H1 (cell line): ENCODE data around the gene CFAP141. TPM values are rescaled to one million over a fixed set of nuclear protein-coding genes. Genes with fewer than 3 reads are reported as not detected.

Experiments
- CTCF ChIA-PET: fragments of 300-600 bp; sonication (Branson Sonifier 250); formaldehyde crosslinking; loops from one replicate; lab custom pipeline; 2021; ENCODE audit not compliant: partially characterized antibody; lab: Charles Lee
- POLR2A ChIA-PET: fragments of 300-600 bp; sonication (Branson Sonifier 250); formaldehyde crosslinking; loops from one replicate; lab custom pipeline; 2021; ENCODE audit warnings: inconsistent platforms; ENCODE audit not compliant: partially characterized antibody; lab: Charles Lee
- DNase-seq, 2 experiments: peaks; one replicate each; pipeline versions ENCODE4 v3.0.0 to v3.0.0-alpha.2; 2010 to 2022; ENCODE audit warnings: low spot score in 2 of 2, low read depth in 1 of 2, mixed read lengths in 1 of 2
- FAIRE-seq: peaks from 2 replicates; lab custom pipeline; 2011; peaks lifted over from hg19 to GRCh38; lab: Jason Lieb, UNC
- H2AFZ ChIP-seq: 2 replicates; pipeline ENCODE4 v1.8.1; 2012; ENCODE audit warnings: low read length, inconsistent platforms
- H2AK5ac ChIP-seq: 2 replicates; pipeline ENCODE4 v1.6.1; 2013; ENCODE audit warnings: low read depth, low read length
- H2BK120ac ChIP-seq: replicated peaks from 2 replicates; pipeline ENCODE3; 2013; ENCODE audit warnings: low read depth, low read length, inconsistent platforms
- H2BK12ac ChIP-seq: 2 replicates; pipeline ENCODE4 v1.6.1; 2013; ENCODE audit warnings: low read depth, low read length
- H2BK15ac ChIP-seq: 2 replicates; pipeline ENCODE4 v1.6.1; 2013; ENCODE audit warnings: low read length
- H2BK20ac ChIP-seq: 2 replicates; pipeline ENCODE4 v1.6.1; 2013; ENCODE audit warnings: low read length
- H2BK5ac ChIP-seq: 2 replicates; pipeline ENCODE4 v1.6.1; 2013; ENCODE audit warnings: low read depth, low read length
- H3K14ac ChIP-seq: 2 replicates; pipeline ENCODE4 v1.6.1; 2013; ENCODE audit warnings: inconsistent platforms; ENCODE audit not compliant: insufficient read length
- H3K18ac ChIP-seq: 2 replicates; pipeline ENCODE4 v1.6.1; 2013; ENCODE audit warnings: low read length; ENCODE audit errors: extremely low read depth
- H3K23ac ChIP-seq: 2 replicates; pipeline ENCODE4 v1.6.1; 2013; ENCODE audit warnings: inconsistent platforms; ENCODE audit not compliant: insufficient read length
- H3K23me2 ChIP-seq: 2 replicates; pipeline ENCODE4 v1.6.1; 2013; ENCODE audit warnings: low read depth, low read length
- H3K27ac ChIP-seq: 2 replicates; pipeline ENCODE4 v1.6.1; 2011; ENCODE audit warnings: low read depth, low read length, inconsistent platforms
- H3K27me3 ChIP-seq, 4 experiments: replicated peaks in 1 of 4; 1 replicate in 1 of 4; 2 replicates in 3 of 4; pipeline versions ENCODE4 v1.6.1 to v1.8.1; 2011 to 2013; ENCODE audit warnings: low read length in 3 of 4, mild to moderate bottlenecking in 3 of 4, inconsistent platforms in 2 of 4, mixed read lengths in 2 of 4, moderate library complexity in 1 of 4; ENCODE audit not compliant: control insufficient read depth in 3 of 4, insufficient read depth in 3 of 4; ENCODE audit errors: extremely low read depth in 1 of 4
- H3K36me3 ChIP-seq, 4 experiments: 2 replicates each; pipeline versions ENCODE4 v1.6.1 to v1.8.1; 2011 to 2013; ENCODE audit warnings: mild to moderate bottlenecking in 4 of 4, low read length in 3 of 4, moderate library complexity in 2 of 4, control low read depth in 1 of 4, inconsistent platforms in 1 of 4; ENCODE audit not compliant: insufficient read depth in 4 of 4, control insufficient read depth in 2 of 4
- H3K4ac ChIP-seq: replicated peaks from 2 replicates; pipeline ENCODE3; 2013; ENCODE audit warnings: low read length, low read depth, mixed read lengths, inconsistent platforms; ENCODE audit not compliant: insufficient read length
- H3K4me1 ChIP-seq, 4 experiments: replicated peaks in 1 of 4; 1 replicate in 1 of 4; 2 replicates in 3 of 4; pipeline versions ENCODE4 v1.6.1 to v1.8.1; 2011 to 2013; ENCODE audit warnings: low read length in 3 of 4, inconsistent platforms in 2 of 4, mixed read lengths in 1 of 4; ENCODE audit not compliant: insufficient read depth in 4 of 4, control insufficient read depth in 3 of 4
- H3K4me2 ChIP-seq, 2 experiments: 2 replicates each; pipeline versions ENCODE4 v1.6.1 to v1.8.1; 2011 to 2013; ENCODE audit warnings: low read depth in 2 of 2, low read length in 2 of 2, control low read depth in 1 of 2, inconsistent platforms in 1 of 2, mild to moderate bottlenecking in 1 of 2; ENCODE audit not compliant: insufficient read depth in 1 of 2
- H3K4me3 ChIP-seq, 4 experiments: fragments of 200-600, 300-600 bp in 1 of 4; sonication (generic), shearing (Covaris generic), sonication (Bioruptor Twin) in 1 of 4; 2 replicates each; pipeline versions ENCODE4 v1.5.1 to v1.8.1; 2011 to 2016; ENCODE audit warnings: low read length in 4 of 4, low read depth in 3 of 4, control low read depth in 2 of 4, inconsistent platforms in 2 of 4, mild to moderate bottlenecking in 2 of 4, mixed read lengths in 1 of 4, moderate library complexity in 1 of 4; ENCODE audit not compliant: insufficient read depth in 2 of 4; ENCODE audit errors: extremely low read depth in 1 of 4
- H3K56ac ChIP-seq: replicated peaks from 2 replicates; pipeline ENCODE3; 2013; ENCODE audit warnings: low read depth, mild to moderate bottlenecking, mixed read lengths, low read length, inconsistent platforms; ENCODE audit not compliant: insufficient read length
- H3K79me1 ChIP-seq: 2 replicates; pipeline ENCODE4 v1.6.1; 2013; ENCODE audit warnings: low read depth, low read length, control low read depth
- H3K79me2 ChIP-seq, 2 experiments: 2 replicates each; pipeline versions ENCODE4 v1.6.1 to v1.8.1; 2012 to 2013; ENCODE audit warnings: low read length in 2 of 2, mild to moderate bottlenecking in 2 of 2, inconsistent platforms in 1 of 2; ENCODE audit not compliant: insufficient read depth in 2 of 2, control insufficient read depth in 1 of 2
- H3K9ac ChIP-seq, 4 experiments: replicated peaks in 1 of 4; 1 replicate in 1 of 4; 2 replicates in 3 of 4; pipeline versions ENCODE4 v1.6.1 to v1.8.1; 2011 to 2013; ENCODE audit warnings: low read depth in 3 of 4, low read length in 3 of 4, control low read depth in 2 of 4, mild to moderate bottlenecking in 2 of 4, moderate library complexity in 2 of 4, inconsistent platforms in 1 of 4; ENCODE audit errors: extremely low read depth in 1 of 4
- H3K9me3 ChIP-seq, 2 experiments: 2 replicates each; pipeline versions ENCODE4 v1.6.1 to v1.8.1; 2012 to 2013; ENCODE audit warnings: mild to moderate bottlenecking in 2 of 2, moderate library complexity in 2 of 2, control low read depth in 1 of 2, inconsistent platforms in 1 of 2, low read depth in 1 of 2, low read length in 1 of 2, mixed read lengths in 1 of 2; ENCODE audit not compliant: insufficient read depth in 2 of 2
- H4K20me1 ChIP-seq, 2 experiments: replicated peaks in 1 of 2; 2 replicates each; pipeline versions ENCODE3 to v1.8.1; 2011 to 2013; ENCODE audit warnings: inconsistent platforms in 2 of 2, low read length in 2 of 2, mild to moderate bottlenecking in 1 of 2; ENCODE audit not compliant: insufficient read depth in 2 of 2, control insufficient read depth in 1 of 2
- H4K5ac ChIP-seq: 2 replicates; pipeline ENCODE4 v1.6.1; 2013; ENCODE audit warnings: low read length, low read depth, mixed read lengths, inconsistent platforms; ENCODE audit not compliant: insufficient read length
- H4K8ac ChIP-seq: 2 replicates; pipeline ENCODE4 v1.8.0; 2013; ENCODE audit warnings: mild to moderate bottlenecking, moderate library complexity, low read length, inconsistent platforms; ENCODE audit not compliant: insufficient read depth; ENCODE audit errors: extremely low read depth
- H4K91ac ChIP-seq: replicated peaks from 2 replicates; pipeline ENCODE3; 2013; ENCODE audit warnings: low read length, mixed read lengths, inconsistent platforms; ENCODE audit not compliant: insufficient read length
- CBX8 ChIP-seq: fragments of 300-800, 300-1000 bp; sonication (generic); IDR thresholded peaks from 2 replicates; pipeline ENCODE4 v1.7.1; 2016; ENCODE audit warnings: low read depth, low read length, borderline replicate concordance
- EZH2 ChIP-seq: fragments of 200-600 bp; sonication (generic); IDR thresholded peaks from 2 replicates; pipeline ENCODE4 v1.7.1; 2012; ENCODE audit warnings: low read depth, mild to moderate bottlenecking, moderate library complexity, low read length, inconsistent platforms; ENCODE audit not compliant: severe bottlenecking
- POLR2AphosphoS5 ChIP-seq: IDR thresholded peaks from 2 replicates; pipeline ENCODE4 v1.6.1; 2011; ENCODE audit warnings: low read depth, low read length
- POU5F1 ChIP-seq: IDR thresholded peaks from 2 replicates; pipeline ENCODE4 v1.6.1; 2011; ENCODE audit warnings: low read depth, mild to moderate bottlenecking, low read length, moderate library complexity
- ZNF274 ChIP-seq: IDR thresholded peaks from 2 replicates; pipeline ENCODE4 v1.7.0; 2012; ENCODE audit warnings: low read length, borderline replicate concordance; ENCODE audit errors: extremely low read depth
- WGBS, 2 experiments: shearing (Covaris generic) in 1 of 2; methylation state at CpG; one replicate each; pipeline versions ENCODE4 v1.1.6 to v1.1.7; 2013 to 2015; ENCODE audit warnings: low lambda C conversion rate in 2 of 2, mixed read lengths in 2 of 2, inconsistent platforms in 1 of 2, low coverage in 1 of 2, missing lambda C conversion rate in 1 of 2; ENCODE audit not compliant: insufficient replicate concordance in 2 of 2, insufficient coverage in 1 of 2, insufficient read length in 1 of 2; ENCODE audit errors: extremely low coverage in 1 of 2, missing lambda C conversion rate in 1 of 2; 5-methylcytosine and 5-hydroxymethylcytosine counted together
- polyA plus RNA-seq, 7 experiments: library from polyadenylated mRNA; depleted of rRNA in 3 of 7; stranded (reverse) in 5 of 7; unstranded in 2 of 7; fragments of >200 nt in 5 of 7; fragments of 200-250 nt in 2 of 7; gene quantifications; 1 replicate in 5 of 7; 2 replicates in 1 of 7; 4 replicates in 1 of 7; pipeline versions ENCODE4 v1.2.1 to v1.2.3, GENCODE V29; 2011 to 2013; ENCODE audit warnings: missing spikeins in 2 of 7, mixed read lengths in 2 of 7
- total RNA-seq: library from RNA; stranded (reverse); fragmentation: NEBNext Ultra II Directional; extraction: Animal tissue kit (Norgen Biotek cat#: 25700); gene quantifications from 2 replicates; pipeline ENCODE4 v1.2.1, GENCODE V29; 2021

The CFAP141 gene
- total and polyA plus RNA-seq, 2 of the 8 experiments (the other 6 are each of a cell fraction or from before 2014, with no cell fraction given): not detected

DNA sequence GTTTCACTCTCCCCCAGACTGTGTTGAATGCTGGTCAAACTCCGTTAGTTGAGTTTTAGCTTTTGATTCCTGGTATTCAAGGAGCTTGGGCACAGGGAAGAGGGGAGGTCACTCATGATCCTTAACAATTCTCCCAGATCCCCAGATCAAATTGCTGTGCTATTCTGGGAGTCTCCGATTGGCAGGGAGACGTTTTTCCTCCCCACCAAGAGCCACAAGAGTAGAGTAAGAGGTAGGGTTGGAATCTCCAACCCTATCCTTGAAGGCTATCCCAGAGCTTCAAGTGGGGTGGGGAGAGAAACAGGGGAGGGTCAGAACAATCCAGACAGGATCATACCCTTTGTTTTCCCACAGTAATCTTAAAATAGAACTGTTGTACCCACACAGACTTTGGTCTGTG, 13.7 kb downstream of the CFAP141 start:
- Histone ChIP-seq H2AFZ (no peak overlapping the region), H3K9me3 (no peaks in the 10 kb centered on the region), H3K4me3 (no peak overlapping the region), H2BK20ac (no peak overlapping the region; the same call in 1 of the 2 replicates), H3K23ac (no peak overlapping the region), H3K4ac (no peak overlapping the region), H3K23me2 (no peaks in the 10 kb centered on the region), H3K79me2 (no peaks in the 10 kb centered on the region), H4K5ac (no peak overlapping the region), H3K4me2 (no peak overlapping the region)
- 75% methylated on average over 3 of the region's 3 CpGs; no CpG with 5 or more reads in 1 of the 2 experiments for WGBS, 2 experiments
- POLR2A ChIA-PET: interaction anchor here (0.7 to 2.8 kb wide), 10 partner anchors 8 to 202 kb away, joined by 3 to 14 read pairs (median 3); partner anchors contain the start of gene RPS27
- no peak for TF ChIP-seq POLR2AphosphoS5
- TF ChIP-seq EZH2: no peak
- TF ChIP-seq POU5F1: no peak
- no peak for TF ChIP-seq CBX8
- TF ChIP-seq ZNF274: no peak
- TF ChIP-seq, all 59 proteins: peak for 0
- H3K79me1 ChIP-seq: no peaks in the 10 kb centered on the region
- CTCF ChIA-PET: interaction anchor here (0.6 to 1.1 kb wide), 6 partner anchors 25 to 143 kb away, joined by 3 to 4 read pairs (median 3); no protein-coding TSS in a partner anchor
- peaks cover 0 to 7% (median 1%) of the 10 kb centered on the region in 4 experiments; a peak in 2 of 7 replicates for H3K4me1 ChIP-seq
- H2AK5ac ChIP-seq: no peak overlapping the region
- H4K20me1 ChIP-seq: no peaks in the 10 kb centered on the region
- no peak overlapping the region for H2BK5ac ChIP-seq
- no peak overlapping the region for H3K14ac ChIP-seq
- FAIRE-seq (no peak), DNase-seq (no peak)
- H3K56ac ChIP-seq: no peak overlapping the region
- H2BK120ac ChIP-seq: no peak overlapping the region
- H2BK15ac ChIP-seq: no peak overlapping the region
- H4K91ac ChIP-seq: no peak overlapping the region
- no peak overlapping the region for H3K18ac ChIP-seq
- no peak overlapping the region for H2BK12ac ChIP-seq
- no peak overlapping the region for H3K9ac ChIP-seq
- H4K8ac ChIP-seq: no peak overlapping the region
- H3K27ac ChIP-seq: no peak overlapping the region
- H3K27me3 ChIP-seq: no peaks in the 10 kb centered on the region
- H3K36me3 ChIP-seq: no peaks in the 10 kb centered on the region
